Right lobe of liver (tissue), 4 donors: ENCODE data around the gene RAI1.

Experiments used
- POLR2A ChIP-seq: fragments of 450-650 bp; IDR thresholded peaks from one replicate; pipeline ENCODE4 v1.6.1; 2017; ENCODE audit warnings: antibody characterized with exemption, mild to moderate bottlenecking
- TF ChIP-seq, protein P1 (sequence below), 4 donors: fragments of 200-600 bp in 3 of 4; fragments of 450-650 bp in 1 of 4; IDR thresholded peaks; one replicate each; pipeline versions ENCODE4 v1.5.1 to v1.8.0; 2016 to 2022; ENCODE audit warnings: antibody characterized with exemption in 4 of 4, mild to moderate bottlenecking in 2 of 4
- donor health status: DM: no; HTN: no; CAD: no.
- donor health status: DM: no; HTN: no; CAD: no.
- donor health status: DM: no; HTN: yes; CAD: no.

DNA sequence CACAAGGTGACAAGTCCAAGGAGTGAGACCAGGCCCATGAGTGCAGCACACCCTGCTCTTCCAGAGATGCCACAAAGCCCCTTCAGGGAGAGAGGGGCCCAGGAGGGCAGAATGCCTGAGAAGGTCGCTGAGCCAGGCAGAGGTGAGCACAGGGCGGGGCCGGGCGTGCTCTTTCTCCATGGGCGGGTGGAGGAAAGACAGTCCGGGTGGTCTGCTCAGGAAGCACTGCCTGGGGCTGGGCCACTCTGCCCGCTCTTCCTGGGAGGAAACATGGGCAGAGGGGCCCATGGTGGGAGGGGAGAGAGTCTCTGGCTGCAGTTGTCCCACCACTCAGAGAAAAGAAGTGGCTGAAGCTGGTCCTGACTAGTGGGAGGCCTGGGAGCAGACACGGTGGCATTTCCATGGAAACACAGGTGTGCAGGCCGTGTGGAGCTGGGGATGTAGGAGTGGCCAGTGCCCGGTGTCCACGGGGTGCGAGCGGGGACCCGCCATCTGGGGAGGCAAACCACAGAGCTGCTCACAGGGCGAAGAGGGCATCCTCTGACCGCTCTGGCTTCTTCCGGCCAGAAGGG lies 165.9 kb downstream of the RAI1 start:
- TF ChIP-seq POLR2A = no peak
- TF ChIP-seq, protein P1, sequence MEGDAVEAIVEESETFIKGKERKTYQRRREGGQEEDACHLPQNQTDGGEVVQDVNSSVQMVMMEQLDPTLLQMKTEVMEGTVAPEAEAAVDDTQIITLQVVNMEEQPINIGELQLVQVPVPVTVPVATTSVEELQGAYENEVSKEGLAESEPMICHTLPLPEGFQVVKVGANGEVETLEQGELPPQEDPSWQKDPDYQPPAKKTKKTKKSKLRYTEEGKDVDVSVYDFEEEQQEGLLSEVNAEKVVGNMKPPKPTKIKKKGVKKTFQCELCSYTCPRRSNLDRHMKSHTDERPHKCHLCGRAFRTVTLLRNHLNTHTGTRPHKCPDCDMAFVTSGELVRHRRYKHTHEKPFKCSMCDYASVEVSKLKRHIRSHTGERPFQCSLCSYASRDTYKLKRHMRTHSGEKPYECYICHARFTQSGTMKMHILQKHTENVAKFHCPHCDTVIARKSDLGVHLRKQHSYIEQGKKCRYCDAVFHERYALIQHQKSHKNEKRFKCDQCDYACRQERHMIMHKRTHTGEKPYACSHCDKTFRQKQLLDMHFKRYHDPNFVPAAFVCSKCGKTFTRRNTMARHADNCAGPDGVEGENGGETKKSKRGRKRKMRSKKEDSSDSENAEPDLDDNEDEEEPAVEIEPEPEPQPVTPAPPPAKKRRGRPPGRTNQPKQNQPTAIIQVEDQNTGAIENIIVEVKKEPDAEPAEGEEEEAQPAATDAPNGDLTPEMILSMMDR (IDR thresholded peaks at IDR 0.05) = no peak
